Ectodermal cell (in vitro differentiated cells): ENCODE results near the gene PRKAG3.

Experiments used
- H3K27ac ChIP-seq: 2 replicates; pipeline ENCODE4 v1.7.0; 2013; ENCODE audit warnings: mild to moderate bottlenecking, low read depth, low read length; ENCODE audit not compliant: insufficient read depth, poor library complexity, severe bottlenecking
- H3K27me3 ChIP-seq: 2 replicates; pipeline ENCODE4 v1.7.0; 2013; ENCODE audit warnings: mild to moderate bottlenecking, low read length; ENCODE audit not compliant: insufficient read depth, control insufficient read depth, poor library complexity, severe bottlenecking
- H3K36me3 ChIP-seq: one replicate; pipeline ENCODE4 v1.7.0; 2013; ENCODE audit warnings: low read length; ENCODE audit not compliant: control insufficient read depth, insufficient read depth
- H3K4me1 ChIP-seq: one replicate; pipeline ENCODE4 v1.7.0; 2013; ENCODE audit warnings: low read length; ENCODE audit not compliant: control insufficient read depth, insufficient read depth
- H3K4me3 ChIP-seq: 2 replicates; pipeline ENCODE4 v1.7.0; 2013; ENCODE audit warnings: low read depth, low read length, control low read depth; ENCODE audit not compliant: insufficient read depth
- H3K9me3 ChIP-seq: 2 replicates; pipeline ENCODE4 v1.7.0; 2013; ENCODE audit warnings: mild to moderate bottlenecking, low read length, moderate library complexity; ENCODE audit not compliant: control insufficient read depth
- WGBS, 2 experiments: methylation state at CpG; one replicate each; pipeline ENCODE4 v1.1.7; 2013; ENCODE audit warnings: missing lambda C conversion rate in 2 of 2; 5-methylcytosine and 5-hydroxymethylcytosine counted together

The PRKAG3 gene

GRCh38 chr2:218827701-218828476 is 3.7 kb downstream of the PRKAG3 start:
- no peaks in the 10 kb centered on the region for H3K9me3 ChIP-seq
- H3K27me3 ChIP-seq, result no peaks in the 10 kb centered on the region
- H3K27ac ChIP-seq, result no peak overlapping the region
- H3K36me3 ChIP-seq, result no peaks in the 10 kb centered on the region
- 88 to 89% methylated on average over 14 of the region's 14 CpGs for WGBS, 2 experiments
- H3K4me1 ChIP-seq, result no peaks in the 10 kb centered on the region
- no peak overlapping the region for H3K4me3 ChIP-seq

DNA sequence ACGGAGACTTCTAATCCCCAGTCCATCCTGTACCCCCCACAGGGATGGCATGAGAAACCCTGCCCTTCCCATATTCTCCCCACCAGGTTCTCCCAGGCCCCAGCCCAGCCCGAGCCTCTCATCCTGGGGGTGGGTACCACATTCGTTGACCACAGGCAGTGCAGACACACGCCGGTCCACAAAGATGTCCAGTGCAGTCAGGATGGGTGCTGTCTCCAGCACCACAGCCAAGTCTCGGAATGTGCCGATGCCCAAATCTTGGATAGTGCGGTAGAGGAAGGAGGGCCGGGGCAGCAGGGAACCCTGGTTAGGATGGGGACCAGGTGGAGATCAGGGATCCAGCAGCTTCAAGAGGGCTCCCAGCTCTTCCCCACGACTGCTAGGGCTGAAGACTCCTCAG is 4.8 kb downstream of the PRKAG3 start:
- Histone ChIP-seq H3K4me3 (no peak overlapping the region), H3K9me3 (no peaks in the 10 kb centered on the region), H3K27me3 (no peaks in the 10 kb centered on the region), H3K36me3 (no peaks in the 10 kb centered on the region), H3K4me1 (peaks cover 9% of the 10 kb centered on the region), H3K27ac (no peak overlapping the region)
- WGBS, 2 experiments, result 92 to 93% methylated on average over 10 of the region's 10 CpGs

DNA sequence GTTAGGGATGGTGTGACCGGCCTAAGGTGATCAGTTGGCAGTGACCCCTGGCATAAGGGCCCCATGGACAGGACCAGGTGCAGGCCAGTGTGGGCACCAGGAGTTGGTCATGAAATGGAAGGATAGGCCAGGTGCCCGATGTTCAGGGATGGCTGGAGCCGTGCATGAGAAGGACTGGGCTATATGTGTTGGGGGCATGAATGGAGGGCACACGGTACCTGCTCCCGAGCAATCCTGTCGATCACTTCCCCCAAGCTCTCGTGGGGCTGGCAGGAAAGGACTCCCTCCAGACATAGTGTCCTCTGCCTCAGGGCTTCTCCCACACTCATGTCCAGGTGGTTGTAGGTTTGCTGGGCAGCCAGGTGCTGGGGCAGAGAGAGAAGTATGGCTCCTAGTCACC is 7.6 kb downstream of the PRKAG3 start:
- no peak overlapping the region for H3K4me3 ChIP-seq
- H3K27ac ChIP-seq, result no peak overlapping the region
- WGBS, 2 experiments, result 93 to 96% methylated on average over 7 of the region's 7 CpGs
- no peaks in the 10 kb centered on the region for H3K36me3 ChIP-seq
- H3K9me3 ChIP-seq, result no peaks in the 10 kb centered on the region
- no peaks in the 10 kb centered on the region for H3K27me3 ChIP-seq
- peaks cover 9% of the 10 kb centered on the region for H3K4me1 ChIP-seq

- Histone ChIP-seq H3K4me1 (peaks cover 9% of the 10 kb centered on the region), H3K27me3 (no peaks in the 10 kb centered on the region), H3K36me3 (no peaks in the 10 kb centered on the region), H3K27ac (no peak overlapping the region), H3K9me3 (no peaks in the 10 kb centered on the region), H3K4me3 (no peak overlapping the region)
- 92% methylated on average over 9 of the region's 9 CpGs for WGBS, 2 experiments
Observed at GRCh38 chr2:218823196-218823855, 8.3 kb downstream of the PRKAG3 start.

DNA sequence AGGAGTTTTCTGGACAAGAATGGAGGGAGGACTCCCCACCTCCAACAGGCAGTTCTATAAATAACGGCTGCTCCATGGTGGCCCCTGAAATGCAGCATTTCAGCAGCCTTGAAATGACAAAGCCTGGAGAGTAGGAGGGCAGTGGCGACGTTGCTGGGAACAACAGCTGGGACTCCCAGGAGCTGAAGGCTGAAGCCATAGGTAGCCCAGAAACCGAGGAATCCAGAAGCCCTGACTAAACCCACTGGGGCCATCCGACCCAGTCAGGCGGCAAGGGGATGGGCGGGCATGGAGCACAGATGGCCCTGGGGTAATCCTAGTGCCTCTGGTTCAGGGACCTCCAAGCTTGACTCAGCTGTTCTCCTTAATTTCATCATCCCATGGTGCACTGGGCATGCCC is 9.0 kb downstream of the PRKAG3 start:
- Histone ChIP-seq H3K4me1 (peaks cover 9% of the 10 kb centered on the region), H3K4me3 (no peak overlapping the region), H3K9me3 (no peaks in the 10 kb centered on the region), H3K27me3 (no peaks in the 10 kb centered on the region), H3K27ac (no peak overlapping the region), H3K36me3 (no peaks in the 10 kb centered on the region)
- 75 to 78% methylated on average over 7 of the region's 7 CpGs for WGBS, 2 experiments

- Histone ChIP-seq H3K27ac (no peak overlapping the region), H3K36me3 (no peaks in the 10 kb centered on the region), H3K4me1 (peaks cover 9% of the 10 kb centered on the region), H3K27me3 (no peaks in the 10 kb centered on the region), H3K9me3 (no peaks in the 10 kb centered on the region), H3K4me3 (no peak overlapping the region)
- 91 to 92% methylated on average over 9 of the region's 9 CpGs for WGBS, 2 experiments
Observed at GRCh38 chr2:218821605-218822211, 9.9 kb downstream of the PRKAG3 start.

- no peaks in the 10 kb centered on the region for H3K9me3 ChIP-seq
- WGBS, 2 experiments, result 93 to 95% methylated on average over 15 of the region's 15 CpGs
Observed at GRCh38 chr2:218820746-218821369, 10.7 kb downstream of the PRKAG3 start.

GRCh38 chr2:218819093-218819492 is 12.5 kb downstream of the PRKAG3 start:
- H3K36me3 ChIP-seq, result no peaks in the 10 kb centered on the region
- H3K9me3 ChIP-seq, result no peaks in the 10 kb centered on the region
- no peak overlapping the region for H3K4me3 ChIP-seq

More at GRCh38 chr2:218820746-218821369, 10.7 kb downstream of the PRKAG3 start:
- Histone ChIP-seq H3K27me3 (no peaks in the 10 kb centered on the region), H3K4me1 (peaks cover 9% of the 10 kb centered on the region), H3K4me3 (no peak overlapping the region), H3K27ac (no peak overlapping the region), H3K36me3 (no peaks in the 10 kb centered on the region)

DNA sequence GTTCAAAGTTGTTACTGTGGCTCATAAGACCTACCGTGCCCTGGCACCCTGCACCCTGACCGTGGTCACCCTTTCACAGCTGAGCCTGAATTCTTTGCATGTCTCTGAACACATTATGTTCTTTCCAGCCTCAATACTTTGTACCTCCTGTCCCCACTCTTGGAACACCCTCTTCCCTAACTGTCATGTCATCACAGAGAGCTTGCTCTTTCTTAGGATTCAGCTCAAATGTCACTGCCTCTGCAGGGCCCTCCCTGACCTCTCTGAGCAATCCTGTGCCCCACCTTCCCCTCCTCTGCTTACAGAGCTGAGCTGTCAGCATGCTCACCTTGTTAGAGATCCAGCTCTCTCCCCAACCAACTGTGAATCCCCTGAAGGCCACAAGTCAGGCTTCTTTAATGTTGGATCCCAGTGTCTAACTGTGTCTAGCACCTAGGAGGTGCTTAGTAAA is 15.0 kb downstream of the PRKAG3 start:
- Histone ChIP-seq H3K4me1 (no peaks in the 10 kb centered on the region), H3K4me3 (no peak overlapping the region), H3K27me3 (no peaks in the 10 kb centered on the region), H3K27ac (no peak overlapping the region), H3K36me3 (no peaks in the 10 kb centered on the region), H3K9me3 (no peaks in the 10 kb centered on the region)
- 90 to 93% methylated on average over 2 of the region's 2 CpGs for WGBS, 2 experiments

More at GRCh38 chr2:218819093-218819492, 12.5 kb downstream of the PRKAG3 start:
- peaks cover 9% of the 10 kb centered on the region for H3K4me1 ChIP-seq
- 94 to 96% methylated on average over 7 of the region's 7 CpGs for WGBS, 2 experiments
- no peaks in the 10 kb centered on the region for H3K27me3 ChIP-seq
- no peak overlapping the region for H3K27ac ChIP-seq

DNA sequence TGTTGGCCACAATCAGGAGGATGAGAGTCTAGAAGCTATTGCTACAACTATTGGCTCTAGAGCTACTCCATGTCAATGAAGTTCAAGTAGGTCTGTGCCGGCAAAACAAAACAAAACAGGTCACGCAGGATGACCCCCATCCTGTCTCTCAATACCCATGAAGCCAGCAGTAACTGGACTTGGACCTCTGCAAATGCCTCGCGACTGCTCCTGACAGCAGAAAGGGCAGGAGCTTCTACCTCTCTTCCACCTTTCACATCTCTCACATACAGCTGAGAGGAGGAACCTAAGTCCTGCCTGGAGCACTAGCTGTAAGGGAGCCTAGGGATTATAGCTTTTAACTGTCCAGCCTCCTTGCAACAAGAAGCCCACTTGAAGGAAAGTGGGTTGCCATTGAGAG is 16.0 kb downstream of the PRKAG3 start:
- H3K27me3 ChIP-seq, result no peaks in the 10 kb centered on the region
- H3K4me1 ChIP-seq, result no peaks in the 10 kb centered on the region
- no peaks in the 10 kb centered on the region for H3K9me3 ChIP-seq
- H3K27ac ChIP-seq, result no peak overlapping the region
- WGBS, 2 experiments, result 94 to 98% methylated on average over 4 of the region's 4 CpGs
- H3K36me3 ChIP-seq, result no peaks in the 10 kb centered on the region
- no peak overlapping the region for H3K4me3 ChIP-seq
